IMR-90 (cell line): ENCODE data around the gene OR5A2. TPM values are rescaled to one million over a fixed set of nuclear protein-coding genes. Genes with fewer than 3 reads are reported as not detected.

ENCODE experiments used
- ATAC-seq: fragments of 200-7000 bp; cut with Tn5 transposase; 2 replicates; pipeline ENCODE4 v1.9.1; 2020; ENCODE audit warnings: low read depth, mild to moderate bottlenecking, moderate library complexity
- BruUV-seq: library from RNA; stranded (reverse); fragments of 400-500 nt; replicated peaks from 2 replicates; lab custom pipeline; 2021; lab: Mats Ljungman, UMichigan
- CTCF ChIA-PET: fragments of 300-600 bp; formaldehyde crosslinking; extraction: SDS; loops from one replicate; lab custom pipeline; 2021; ENCODE audit warnings: antibody characterized with exemption; lab: Yijun Ruan, JAX
- POLR2A ChIA-PET: fragments of 300-600 bp; sonication (Branson Sonifier 250); formaldehyde crosslinking; loops from one replicate; lab custom pipeline; 2022; ENCODE audit warnings: antibody characterized with exemption; ENCODE audit not compliant: unreplicated experiment; lab: Charles Lee
- DNase-seq: peaks from one replicate; pipeline ENCODE4 v3.0.0; 2013
- H2AFZ ChIP-seq: replicated peaks from 2 replicates; pipeline ENCODE3; 2013; ENCODE audit warnings: low read length, mild to moderate bottlenecking; ENCODE audit not compliant: poor library complexity
- H2AK5ac ChIP-seq: 2 replicates; pipeline ENCODE4 v1.6.1; 2013; ENCODE audit warnings: low read depth, low read length, inconsistent platforms
- H2AK9ac ChIP-seq: replicated peaks from 2 replicates; pipeline ENCODE3; 2013; ENCODE audit warnings: mild to moderate bottlenecking, low read depth, low read length, moderate library complexity; ENCODE audit not compliant: poor library complexity
- H2BK120ac ChIP-seq: 2 replicates; pipeline ENCODE4 v1.6.1; 2013; ENCODE audit warnings: low read depth, low read length, inconsistent platforms
- H2BK15ac ChIP-seq: 3 replicates; pipeline ENCODE4 v1.6.1; 2013; ENCODE audit warnings: low read depth, low read length, inconsistent platforms
- H2BK20ac ChIP-seq: 2 replicates; pipeline ENCODE4 v1.6.1; 2013; ENCODE audit warnings: low read depth, mild to moderate bottlenecking, inconsistent platforms, low read length, moderate library complexity
- H2BK5ac ChIP-seq: 2 replicates; pipeline ENCODE4 v1.6.1; 2013; ENCODE audit warnings: mild to moderate bottlenecking, low read depth, low read length, inconsistent platforms; ENCODE audit not compliant: poor library complexity, severe bottlenecking
- H3K14ac ChIP-seq: replicated peaks from 2 replicates; pipeline ENCODE4 v1.6.1; 2013; ENCODE audit warnings: low read depth, low read length, inconsistent platforms
- H3K18ac ChIP-seq: 2 replicates; pipeline ENCODE4 v1.6.1; 2013; ENCODE audit warnings: low read depth, low read length, control low read depth
- H3K23ac ChIP-seq: 2 replicates; pipeline ENCODE4 v1.6.1; 2013; ENCODE audit warnings: low read depth, low read length, inconsistent platforms
- H3K27ac ChIP-seq: 2 replicates; pipeline ENCODE4 v1.5.1; 2013; ENCODE audit warnings: mild to moderate bottlenecking, control low read depth, low read length; ENCODE audit not compliant: insufficient read depth
- H3K27me3 ChIP-seq: 2 replicates; pipeline ENCODE4 v1.6.1; 2013; ENCODE audit warnings: low read length; ENCODE audit not compliant: control insufficient read depth, insufficient read depth
- H3K36me3 ChIP-seq: 2 replicates; pipeline ENCODE4 v1.6.1; 2013; ENCODE audit warnings: low read length, mixed read lengths; ENCODE audit not compliant: control insufficient read depth, insufficient read depth
- H3K4ac ChIP-seq: 2 replicates; pipeline ENCODE4 v1.6.1; 2013; ENCODE audit warnings: low read depth, low read length, inconsistent platforms
- H3K4me1 ChIP-seq: 2 replicates; pipeline ENCODE4 v1.6.1; 2013; ENCODE audit warnings: low read length, mixed read lengths; ENCODE audit not compliant: control insufficient read depth, insufficient read depth
- H3K4me2 ChIP-seq: 2 replicates; pipeline ENCODE4 v1.6.1; 2013; ENCODE audit warnings: low read depth, mild to moderate bottlenecking, control low read depth, low read length, moderate library complexity
- H3K4me3 ChIP-seq: 2 replicates; pipeline ENCODE4 v1.5.1; 2013; ENCODE audit warnings: low read depth, mild to moderate bottlenecking, control low read depth, low read length, moderate library complexity; ENCODE audit not compliant: insufficient read depth
- H3K56ac ChIP-seq: 2 replicates; pipeline ENCODE4 v1.6.1; 2013; ENCODE audit warnings: low read length, inconsistent platforms; ENCODE audit not compliant: insufficient read depth; ENCODE audit errors: extremely low read depth
- H3K79me1 ChIP-seq, 2 experiments: 2 replicates each; pipeline ENCODE4 v1.6.1; 2013; ENCODE audit warnings: low read length in 2 of 2, inconsistent platforms in 1 of 2, low read depth in 1 of 2
- H3K9ac ChIP-seq: 2 replicates; pipeline ENCODE4 v1.6.1; 2013; ENCODE audit warnings: low read depth, low read length, control low read depth
- H3K9me1 ChIP-seq: 2 replicates; pipeline ENCODE4 v1.6.1; 2013; ENCODE audit warnings: low read length, inconsistent platforms; ENCODE audit not compliant: insufficient read depth
- H3K9me3 ChIP-seq: 2 replicates; pipeline ENCODE4 v1.6.1; 2013; ENCODE audit warnings: low read length; ENCODE audit not compliant: control insufficient read depth, insufficient read depth
- H4K20me1 ChIP-seq: 2 replicates; pipeline ENCODE4 v1.6.1; 2013; ENCODE audit warnings: low read length, inconsistent platforms; ENCODE audit not compliant: insufficient read depth
- H4K5ac ChIP-seq: 2 replicates; pipeline ENCODE4 v1.6.1; 2013; ENCODE audit warnings: mild to moderate bottlenecking, low read depth, low read length, control low read depth
- H4K8ac ChIP-seq, 2 experiments: 2 replicates each; pipeline ENCODE4 v1.6.1; 2013; ENCODE audit warnings: low read depth in 2 of 2, low read length in 2 of 2, control low read depth in 1 of 2, inconsistent platforms in 1 of 2
- H4K91ac ChIP-seq: 2 replicates; pipeline ENCODE4 v1.6.1; 2013; ENCODE audit warnings: low read depth, low read length, inconsistent platforms; ENCODE audit not compliant: insufficient read depth
- BHLHE40 ChIP-seq: fragments of 150-350 bp; IDR thresholded peaks from 2 replicates; pipeline ENCODE4 v1.6.1; 2016; ENCODE audit warnings: mild to moderate bottlenecking, low read depth, low read length
- CEBPB ChIP-seq: IDR thresholded peaks from 2 replicates; pipeline ENCODE4 v1.6.1; 2012; ENCODE audit warnings: low read depth, low read length, improper control_type of control experiment
- CHD1 ChIP-seq: IDR thresholded peaks from 2 replicates; pipeline ENCODE4 v1.6.1; 2012; ENCODE audit warnings: low read depth, low read length, improper control_type of control experiment
- ELK1 ChIP-seq: fragments of 150-350 bp; IDR thresholded peaks from 2 replicates; pipeline ENCODE4 v1.6.1; 2016; ENCODE audit warnings: low read depth, mild to moderate bottlenecking, low read length, moderate library complexity, borderline replicate concordance
- FOS ChIP-seq: fragments of 150-350 bp; IDR thresholded peaks from 2 replicates; pipeline ENCODE4 v1.6.1; 2016; ENCODE audit warnings: low read depth, low read length
- MAFK ChIP-seq: IDR thresholded peaks from 2 replicates; pipeline ENCODE4 v1.6.1; 2012; ENCODE audit warnings: low read depth, low read length, improper control_type of control experiment
- MAZ ChIP-seq: IDR thresholded peaks from 2 replicates; pipeline ENCODE4 v1.6.1; 2012; ENCODE audit warnings: low read depth, mild to moderate bottlenecking, low read length, improper control_type of control experiment, moderate library complexity, borderline replicate concordance
- MXI1 ChIP-seq: IDR thresholded peaks from 2 replicates; pipeline ENCODE4 v1.6.1; 2012; ENCODE audit warnings: low read depth, mild to moderate bottlenecking, low read length, moderate library complexity, borderline replicate concordance
- NFE2L2 ChIP-seq: fragments of 150-350 bp; IDR thresholded peaks from 2 replicates; pipeline ENCODE4 v1.6.1; 2016; ENCODE audit warnings: low read depth, mild to moderate bottlenecking, low read length
- POLR2A ChIP-seq: IDR thresholded peaks from 2 replicates; pipeline ENCODE4 v1.6.1; 2012; ENCODE audit warnings: mild to moderate bottlenecking, low read depth, low read length
- RAD21 ChIP-seq: IDR thresholded peaks from 2 replicates; pipeline ENCODE4 v1.6.1; 2012; ENCODE audit warnings: low read length, improper control_type of control experiment
- RCOR1 ChIP-seq: IDR thresholded peaks from 2 replicates; pipeline ENCODE4 v1.6.1; 2012; ENCODE audit warnings: mild to moderate bottlenecking, low read length, improper control_type of control experiment; ENCODE audit not compliant: insufficient replicate concordance
- RFX5 ChIP-seq: IDR thresholded peaks from 2 replicates; pipeline ENCODE4 v1.8.0; 2012; ENCODE audit warnings: low read depth, mild to moderate bottlenecking, low read length, moderate library complexity
- SMC3 ChIP-seq: fragments of 150-350 bp; IDR thresholded peaks from 2 replicates; pipeline ENCODE4 v1.6.1; 2016; ENCODE audit warnings: low read depth, mild to moderate bottlenecking, antibody characterized with exemption, low read length, moderate library complexity
- USF2 ChIP-seq: fragments of 150-350 bp; IDR thresholded peaks from 2 replicates; pipeline ENCODE4 v1.6.1; 2017; ENCODE audit warnings: mild to moderate bottlenecking, antibody characterized with exemption, low read length, low read depth
- WGBS, 2 experiments: methylation state at CpG; one replicate each; pipeline versions ENCODE4 v1.1.5 to v1.1.7; 2013; ENCODE audit warnings: missing lambda C conversion rate in 2 of 2; ENCODE audit not compliant: insufficient read length in 1 of 2; ENCODE audit errors: extremely low coverage in 2 of 2; 5-methylcytosine and 5-hydroxymethylcytosine counted together
- dilution Hi-C: fragments of 300-500 bp; cut with HindIII; formaldehyde crosslinking; loops from one replicate; pipeline ENCODE4 v1.14.3; 2018; ENCODE audit warnings: low sequenced_read_pairs; ENCODE audit not compliant: unreplicated experiment
- in situ Hi-C: fragments of 300-500 bp; cut with MboI; formaldehyde crosslinking; loops from 3 replicates; pipeline ENCODE4 v1.14.3; 2019; ENCODE audit warnings: low sequenced_read_pairs, inconsistent platforms, mixed read lengths
- intact Hi-C: fragments of 100-400 bp; cut with micrococcal nuclease; formaldehyde crosslinking; loops from 2 replicates; pipeline ENCODE4 v1.10.0; 2022
- polyA plus RNA-seq, 3 experiments: library from polyadenylated mRNA; depleted of rRNA; stranded (reverse); fragments of >200 nt; gene quantifications; 2 replicates each; pipeline ENCODE4 v1.2.3, GENCODE V29; 2012; ENCODE audit warnings: low replicate concordance in 1 of 3
- total RNA-seq: library from RNA; depleted of rRNA; stranded (reverse); fragments of >200 nt; gene quantifications from 2 replicates; pipeline ENCODE4 v1.2.3, GENCODE V29; 2012

Gene OR5A2
- total and polyA plus RNA-seq, 2 of the 4 experiments (the other 2 are of a cell fraction): not detected

GRCh38 chr11:59380263-59381059, 45.8 kb downstream of the OR5A2 start:
- no peaks in the 10 kb centered on the region for H3K36me3 ChIP-seq
- no peak overlapping the region for H3K14ac ChIP-seq
- no peak overlapping the region for H4K91ac ChIP-seq
- no peak for TF ChIP-seq CEBPB
- no peak for TF ChIP-seq NFE2L2
- TF ChIP-seq SMC3: no peak
- no peak for TF ChIP-seq MAFK
- no peak for TF ChIP-seq MXI1
- no peak for TF ChIP-seq ELK1
- TF ChIP-seq FOS: no peak
- no peak for TF ChIP-seq BHLHE40
- no peak for TF ChIP-seq POLR2A
- TF ChIP-seq CHD1: no peak
- no peak for TF ChIP-seq USF2
- TF ChIP-seq RAD21: no peak
- no peak for TF ChIP-seq RFX5
- no peak for TF ChIP-seq MAZ
- no peak for TF ChIP-seq RCOR1
- dilution Hi-C loops: no loop called here
- no peaks in the 10 kb centered on the region for H3K79me1 ChIP-seq
- no peak overlapping the region for H2BK20ac ChIP-seq
- H3K4me1 ChIP-seq: no peaks in the 10 kb centered on the region
- no peak overlapping the region for H3K56ac ChIP-seq
- H2AFZ ChIP-seq: no peak overlapping the region
- no peaks in the 10 kb centered on the region for H3K27me3 ChIP-seq
- ChIA-PET CTCF (no interaction called here), POLR2A (no interaction called here)
- no peaks in the 10 kb centered on the region for H3K9me1 ChIP-seq
- WGBS, 2 experiments: no CpG with 5 or more reads among the region's 2 CpGs
- H3K9me3 ChIP-seq: no peaks in the 10 kb centered on the region
- no peak for ATAC-seq
- no peak overlapping the region for H3K27ac ChIP-seq
- H2BK120ac ChIP-seq: no peak overlapping the region
- H2BK15ac ChIP-seq: no peak overlapping the region
- H3K23ac ChIP-seq: no peak overlapping the region
- in situ Hi-C loops: no loop called here
- no peak overlapping the region for H3K4me2 ChIP-seq
- no peak overlapping the region for H2BK5ac ChIP-seq
- H3K18ac ChIP-seq: no peak overlapping the region
- H3K4ac ChIP-seq: no peak overlapping the region
- H2AK9ac ChIP-seq: no peak overlapping the region
- no peak for DNase-seq
- no peak overlapping the region for H4K5ac ChIP-seq
- no peak overlapping the region for H4K8ac ChIP-seq
- H3K9ac ChIP-seq: no peak overlapping the region
- H3K4me3 ChIP-seq: no peak overlapping the region
- intact Hi-C loops: no loop called here
- no peak overlapping the region for H2AK5ac ChIP-seq
- no peaks in the 10 kb centered on the region for H4K20me1 ChIP-seq
- BruUV-seq: no TSS peak
